HG03108 (cell line): ENCODE data around the gene SDK1.

Experiments
- ATAC-seq: cut with Tn5 transposase; IDR thresholded peaks from one replicate; pipeline ENCODE4 v1.9.1; 2021; ENCODE audit warnings: moderate library complexity; ENCODE audit not compliant: unreplicated experiment

The SDK1 gene

GRCh38 chr7:3300651-3301448 is at the start of gene SDK1:
TSS of gene SDK1 (plus strand) at chr7:3301252. CDS start at chr7:3301587, 335 bp downstream.
- peak; percentile 89 for ATAC-seq

- ATAC-seq, result no peak
Observed at GRCh38 chr7:3254718-3255117, 46.3 kb upstream of the SDK1 start.

- ATAC-seq, result no peak
Observed at GRCh38 chr7:3259711-3260400, 41.2 kb upstream of the SDK1 start.

GRCh38 chr7:3260401-3260715 is 40.7 kb upstream of the SDK1 start:
- no peak for ATAC-seq

- no peak for ATAC-seq
Observed at GRCh38 chr7:3264693-3265339, 36.2 kb upstream of the SDK1 start.

GRCh38 chr7:3265388-3265787 is 35.7 kb upstream of the SDK1 start:
- no peak for ATAC-seq

GRCh38 chr7:3266240-3266639 is 34.8 kb upstream of the SDK1 start:
- no peak for ATAC-seq

- no peak for ATAC-seq
Observed at GRCh38 chr7:3267966-3268690, 32.9 kb upstream of the SDK1 start.

- ATAC-seq, result no peak
Observed at GRCh38 chr7:3270362-3270761, 30.7 kb upstream of the SDK1 start.

GRCh38 chr7:3271298-3271697 is 29.8 kb upstream of the SDK1 start:
- no peak for ATAC-seq

- no peak for ATAC-seq
Observed at GRCh38 chr7:3272691-3273141, 28.3 kb upstream of the SDK1 start.

GRCh38 chr7:3274131-3274530 is 26.9 kb upstream of the SDK1 start:
- ATAC-seq, result no peak

- ATAC-seq, result no peak
Observed at GRCh38 chr7:3277604-3278572, 23.2 kb upstream of the SDK1 start.

- no peak for ATAC-seq
Observed at GRCh38 chr7:3279147-3279818, 21.8 kb upstream of the SDK1 start.

GRCh38 chr7:3280445-3280844 is 20.6 kb upstream of the SDK1 start:
- ATAC-seq, result no peak

- no peak for ATAC-seq
Observed at GRCh38 chr7:3280946-3281656, 20.0 kb upstream of the SDK1 start.

- ATAC-seq, result no peak
Observed at GRCh38 chr7:3282457-3282856, 18.6 kb upstream of the SDK1 start.

GRCh38 chr7:3283130-3283704 is 17.8 kb upstream of the SDK1 start:
- ATAC-seq, result no peak

GRCh38 chr7:3285652-3286051 is 15.4 kb upstream of the SDK1 start:
- no peak for ATAC-seq
